Cortex of kidney (tissue), 1 donor: ENCODE data around the gene TTC39C.
"Not testable (repeated sequence)": the region's sequence is repeated elsewhere in the genome, so short reads cannot be mapped to it uniquely, and the experiment has no call there.

Experiments
- DNase-seq: peaks from one replicate; lab custom pipeline; 2025; lab: John Stamatoyannopoulos, UW

The TTC39C gene

DNA sequence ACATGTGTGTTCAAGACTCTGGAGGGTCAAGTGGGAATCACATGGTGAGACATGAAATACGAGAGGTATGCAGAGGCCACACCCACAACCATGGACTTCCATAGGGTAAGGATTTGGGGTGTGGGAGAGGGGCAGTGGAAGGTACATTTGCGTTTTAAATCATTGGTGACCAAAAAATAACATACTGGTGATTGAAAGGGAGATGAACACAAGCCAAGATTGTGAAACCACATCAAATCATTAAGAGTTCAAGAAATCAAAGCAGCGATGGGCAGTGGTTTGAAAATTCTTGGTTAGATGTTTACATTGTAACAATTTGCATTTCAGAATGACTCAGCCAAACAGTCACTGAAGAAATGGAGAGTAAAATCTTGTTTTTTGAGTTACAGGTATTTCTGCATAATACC is 122.4 kb downstream of the TTC39C start:
- no peak for DNase-seq

DNA sequence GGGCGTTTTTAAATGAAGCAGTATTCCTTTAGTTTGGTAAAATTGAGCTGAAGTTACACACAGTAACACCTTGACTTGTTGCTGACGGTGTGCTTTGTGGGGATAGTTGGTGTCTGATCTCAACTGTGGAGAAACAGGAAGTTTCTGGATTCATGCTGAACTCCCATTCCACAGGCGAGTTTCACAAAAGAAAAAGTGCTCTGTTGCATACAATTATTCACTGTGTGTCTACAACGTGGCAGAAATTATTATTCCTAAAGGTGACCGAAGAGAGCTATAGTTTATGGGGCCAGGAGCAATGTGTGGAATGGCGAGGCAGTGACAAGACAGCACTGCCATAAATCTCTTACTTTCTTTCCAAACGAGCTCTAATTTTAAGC is 123.8 kb downstream of the TTC39C start:
- DNase-seq: no peak

DNA sequence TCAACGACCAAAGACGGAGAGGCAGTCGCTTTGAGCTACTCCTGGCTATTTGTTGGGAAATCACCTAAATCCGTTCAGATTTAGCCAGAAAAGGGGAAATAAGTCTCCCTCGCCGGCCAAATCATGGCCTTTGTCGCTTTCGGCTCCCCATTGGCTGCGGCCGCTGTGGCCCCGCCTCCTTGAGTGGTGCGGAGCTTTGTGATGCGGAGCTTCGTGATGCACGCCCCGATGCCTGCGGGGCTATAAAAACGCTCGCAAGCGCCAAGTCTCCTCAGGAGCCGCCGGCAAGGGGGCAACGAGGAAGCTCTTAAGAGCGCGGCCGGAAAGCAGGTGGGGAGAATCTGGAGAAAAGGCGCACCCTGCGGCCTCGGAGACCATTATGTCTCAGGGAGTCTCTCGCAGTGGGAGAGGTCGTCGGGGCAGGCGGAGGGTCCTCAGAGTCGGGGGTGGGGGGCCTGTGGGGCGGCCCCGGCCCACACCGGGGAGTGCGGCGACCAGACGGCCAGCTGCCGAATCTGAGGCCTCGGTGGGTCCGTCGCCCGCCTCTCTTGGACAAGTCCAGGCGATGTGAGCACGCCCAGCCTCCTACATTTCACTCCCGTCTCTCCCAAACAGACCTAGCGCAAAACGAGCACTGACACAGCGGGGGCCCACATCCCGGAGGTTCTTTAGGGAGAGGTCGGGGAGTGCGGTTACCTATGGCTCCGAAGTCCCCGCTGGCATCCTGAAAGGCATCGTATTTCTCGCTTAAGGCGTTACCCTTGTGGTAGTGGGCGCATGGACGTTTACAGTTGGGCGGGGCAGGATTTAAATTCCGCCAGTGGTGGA is 124.4 kb downstream of the TTC39C start, which contains the start of gene CABYR:
CABYR (plus strand) TSS at position 274 of the 828 bp plus-strand sequence. CDS start 4,053 bp downstream, outside the sequence.
- no peak for DNase-seq

DNA sequence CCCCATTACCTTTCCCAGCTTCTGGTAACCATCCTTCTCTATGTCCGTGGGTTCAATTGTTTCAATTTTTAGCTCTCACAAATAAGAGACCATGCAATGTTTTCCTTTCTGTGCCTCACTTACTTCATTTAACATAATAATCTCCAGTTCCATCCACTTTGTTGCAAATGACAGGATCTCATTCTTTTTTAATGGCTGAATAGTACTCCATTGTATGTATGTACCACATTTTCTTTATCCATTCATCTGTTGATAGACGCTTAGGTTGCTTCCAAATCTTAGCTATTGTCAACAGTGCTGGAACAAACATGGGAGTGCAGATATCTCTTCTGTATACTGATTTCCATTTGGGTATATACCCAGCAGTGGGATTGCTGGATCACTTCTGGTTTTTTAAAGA is 126.1 kb downstream of the TTC39C start:
- no peak for DNase-seq

DNA sequence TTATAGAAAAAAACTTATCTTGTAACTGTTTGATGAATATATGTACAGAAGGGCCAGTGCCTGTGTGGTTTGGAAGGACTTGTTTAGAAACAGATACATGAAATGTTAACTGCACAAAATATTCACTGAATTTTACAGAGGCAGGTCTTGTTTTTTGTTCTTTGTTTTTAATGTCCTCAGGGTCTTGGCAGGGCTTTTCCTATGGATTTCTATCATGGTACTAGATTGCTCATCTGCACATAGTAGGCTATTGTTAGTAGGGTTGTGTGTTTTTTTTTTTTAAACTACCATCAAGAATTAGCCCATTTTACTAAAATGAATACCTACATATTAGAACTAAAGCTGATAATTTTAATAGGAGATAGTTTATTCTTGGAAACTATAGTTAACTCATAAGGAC is 127.8 kb downstream of the TTC39C start:
- no peak for DNase-seq

DNA sequence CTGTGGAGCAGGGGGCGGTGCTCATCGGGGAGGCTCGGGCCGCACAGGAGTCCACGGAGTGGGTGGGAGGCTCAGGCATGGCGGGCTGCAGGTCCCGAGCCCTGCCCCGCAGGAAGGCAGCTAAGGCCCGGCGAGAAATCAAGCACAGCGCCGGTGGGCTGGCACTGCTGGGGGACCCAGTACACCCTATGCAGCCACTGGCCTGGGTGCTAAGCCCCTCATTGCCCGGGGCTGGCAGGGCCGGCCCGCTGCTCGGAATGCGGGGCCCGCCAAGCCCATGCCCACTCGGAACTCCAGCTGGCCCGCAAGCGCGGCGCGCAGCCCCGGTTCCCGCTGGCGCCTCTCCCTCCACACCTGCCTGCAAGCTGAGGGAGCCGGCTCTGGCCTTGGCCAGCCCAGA is 135.0 kb downstream of the TTC39C start:
- DNase-seq: not testable (repeated sequence)

DNA sequence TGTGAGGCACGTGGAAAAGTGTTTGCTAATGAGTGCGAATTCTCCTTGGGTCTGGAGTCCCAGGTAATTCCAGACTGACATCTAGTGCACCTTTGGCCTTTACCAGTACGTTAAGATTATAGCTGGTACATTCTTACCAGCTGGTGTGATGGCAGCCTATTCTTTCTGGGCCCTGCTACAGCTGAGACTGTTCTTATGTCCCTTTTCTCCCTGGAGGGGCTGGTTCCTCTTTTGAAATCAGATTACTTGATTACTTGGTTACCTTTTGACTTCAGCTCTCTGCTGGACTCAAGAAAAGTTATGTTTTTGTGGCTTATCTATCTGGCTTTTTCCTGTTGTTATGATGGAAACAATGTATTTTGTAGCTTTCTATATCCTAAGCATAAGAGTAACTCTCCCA is 138.8 kb downstream of the TTC39C start:
- no peak for DNase-seq

DNA sequence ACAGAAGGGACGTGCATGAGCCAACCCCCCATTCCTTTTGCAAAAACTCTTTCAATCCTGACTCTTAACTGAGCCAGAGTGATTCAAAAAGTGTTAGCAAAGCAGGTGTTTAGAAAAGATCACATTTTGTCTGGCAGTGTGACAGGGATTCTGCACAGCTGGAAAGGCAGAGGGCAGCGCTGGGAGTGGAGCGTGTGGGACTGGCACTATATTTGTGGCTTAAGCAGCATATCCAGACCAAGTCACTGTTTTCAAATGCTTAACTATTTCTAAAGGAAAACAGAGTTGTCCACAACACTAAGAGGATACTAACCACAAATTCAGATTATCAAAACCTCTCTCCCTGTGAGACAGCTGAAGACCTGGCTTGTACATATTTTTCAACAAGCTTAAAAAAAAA is 143.3 kb downstream of the TTC39C start:
- DNase-seq: no peak

DNA sequence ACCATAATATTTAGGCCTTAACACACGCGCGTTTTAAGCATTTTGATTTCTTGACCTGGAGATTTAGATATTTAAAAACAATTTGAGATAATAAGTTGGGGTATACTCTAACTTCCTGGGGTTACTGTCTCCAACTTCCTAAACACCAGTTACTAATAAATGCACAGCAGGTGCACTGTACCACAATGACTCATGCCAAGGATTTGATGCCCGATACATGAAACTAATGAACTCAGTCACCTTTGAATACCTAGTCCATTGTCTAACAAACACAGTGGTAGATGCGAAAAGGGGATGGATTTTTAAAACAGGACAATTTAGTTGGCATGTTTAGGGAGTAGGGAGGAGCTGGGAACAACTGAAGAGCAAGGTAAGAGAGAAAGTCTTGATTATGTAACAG is 145.5 kb downstream of the TTC39C start:
- DNase-seq: no peak

DNA sequence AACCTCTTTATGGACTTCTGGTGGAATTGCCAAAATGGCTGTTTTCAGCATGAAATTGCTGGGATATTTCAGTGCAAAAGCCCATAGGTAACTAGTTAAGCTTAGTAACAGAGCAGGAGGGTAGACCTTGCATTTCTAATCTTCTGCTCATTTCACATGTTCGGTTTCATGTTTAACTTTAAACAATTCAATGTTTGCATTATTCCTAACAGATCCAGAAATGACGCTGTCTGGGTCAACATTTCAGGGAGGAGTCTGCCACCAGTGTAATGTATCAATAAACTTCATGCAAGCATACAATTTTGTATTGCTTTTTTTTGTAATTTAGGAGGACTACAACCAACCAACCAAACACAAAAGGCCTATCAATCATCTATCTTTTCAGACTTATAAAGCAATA is 146.8 kb downstream of the TTC39C start:
- no peak for DNase-seq

DNA sequence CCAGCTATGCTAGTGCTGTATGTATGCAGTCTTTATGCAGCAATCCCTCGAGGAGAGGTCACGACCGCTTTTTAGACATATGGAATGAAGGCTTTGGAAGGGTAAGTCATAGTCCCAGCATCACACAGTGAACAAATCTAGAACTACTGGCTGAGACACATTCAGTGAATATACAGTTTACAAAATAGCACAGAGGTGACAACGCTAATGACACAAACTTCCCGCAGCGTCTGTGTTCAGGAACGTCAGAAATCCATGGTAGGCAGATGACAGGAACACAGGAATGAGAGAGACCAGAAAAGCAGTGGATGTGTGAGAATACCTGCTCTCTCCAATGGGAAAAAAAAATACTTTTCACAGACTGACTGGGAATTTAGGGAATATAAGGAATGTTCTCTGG is 153.9 kb downstream of the TTC39C start:
- no peak for DNase-seq

DNA sequence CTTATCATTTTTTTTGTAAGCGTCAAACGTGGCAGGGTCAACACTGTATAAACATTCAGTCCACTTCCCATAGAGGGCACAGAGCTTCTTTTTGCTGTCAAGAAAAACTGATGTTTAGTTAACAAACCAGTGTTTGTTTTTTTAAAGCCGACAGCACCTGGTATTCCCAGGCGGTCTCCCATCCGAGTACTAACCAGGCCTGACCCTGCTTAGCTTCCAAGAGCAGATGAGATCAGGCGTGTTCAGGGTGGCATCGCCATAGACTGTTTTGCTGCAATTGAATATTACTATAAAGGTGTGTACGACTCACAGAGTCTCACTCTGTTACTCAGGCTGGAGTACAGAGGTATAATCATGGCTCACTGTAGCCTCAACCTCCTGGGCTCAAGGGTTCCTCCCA is 155.8 kb downstream of the TTC39C start:
- no peak for DNase-seq

DNA sequence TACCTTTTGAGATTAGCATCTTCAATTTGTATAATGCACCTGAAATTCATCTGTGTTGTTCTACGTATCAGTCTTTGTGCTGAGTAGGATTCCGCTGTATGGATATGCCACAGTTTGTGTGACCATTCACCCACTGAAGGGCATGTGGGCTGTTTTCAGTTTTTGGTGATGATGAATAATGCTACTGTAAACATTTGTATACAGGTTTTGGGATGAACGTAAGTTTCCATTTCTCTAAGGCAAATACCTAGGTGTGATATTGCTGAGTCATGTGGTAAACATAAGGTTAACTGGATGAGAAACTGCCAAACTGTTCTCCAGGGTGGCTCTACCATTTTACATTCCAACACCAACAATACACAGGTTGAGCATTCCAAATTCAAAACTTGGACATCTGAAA is 159.4 kb downstream of the TTC39C start:
- no peak for DNase-seq

DNA sequence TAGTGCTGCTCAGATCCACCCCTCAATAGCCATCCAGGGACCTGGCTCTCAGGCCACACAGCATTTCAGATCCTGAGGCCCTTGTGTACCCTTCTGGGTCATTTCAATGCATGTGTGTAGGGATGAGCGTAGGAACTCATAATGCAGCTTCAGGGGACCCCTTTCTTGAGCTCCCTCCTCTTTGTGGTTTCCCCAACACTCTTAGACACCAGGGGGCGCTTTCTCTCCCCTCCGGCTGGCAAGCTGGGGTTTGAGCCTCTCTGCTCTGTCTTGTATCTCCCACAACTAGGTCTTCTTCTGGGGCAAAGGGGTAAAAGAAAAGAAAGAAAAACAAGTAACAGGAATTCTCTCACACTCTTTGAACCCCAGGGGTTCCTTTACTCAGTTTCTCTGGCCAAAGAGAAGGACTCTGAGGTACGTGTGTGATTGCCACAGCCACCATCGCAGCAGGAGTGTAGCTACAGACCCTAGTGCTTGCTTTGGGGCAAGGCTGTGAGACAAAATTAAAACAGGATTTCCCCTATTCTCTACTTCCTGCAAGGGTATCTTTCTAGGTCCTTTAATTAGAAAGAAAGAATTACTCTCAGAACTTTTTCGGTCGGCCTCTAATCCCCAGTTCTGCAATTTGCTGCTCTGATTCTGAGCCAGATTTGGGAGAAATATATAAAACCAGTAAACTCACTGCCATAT is 162.3 kb downstream of the TTC39C start:
- DNase-seq: no peak

DNA sequence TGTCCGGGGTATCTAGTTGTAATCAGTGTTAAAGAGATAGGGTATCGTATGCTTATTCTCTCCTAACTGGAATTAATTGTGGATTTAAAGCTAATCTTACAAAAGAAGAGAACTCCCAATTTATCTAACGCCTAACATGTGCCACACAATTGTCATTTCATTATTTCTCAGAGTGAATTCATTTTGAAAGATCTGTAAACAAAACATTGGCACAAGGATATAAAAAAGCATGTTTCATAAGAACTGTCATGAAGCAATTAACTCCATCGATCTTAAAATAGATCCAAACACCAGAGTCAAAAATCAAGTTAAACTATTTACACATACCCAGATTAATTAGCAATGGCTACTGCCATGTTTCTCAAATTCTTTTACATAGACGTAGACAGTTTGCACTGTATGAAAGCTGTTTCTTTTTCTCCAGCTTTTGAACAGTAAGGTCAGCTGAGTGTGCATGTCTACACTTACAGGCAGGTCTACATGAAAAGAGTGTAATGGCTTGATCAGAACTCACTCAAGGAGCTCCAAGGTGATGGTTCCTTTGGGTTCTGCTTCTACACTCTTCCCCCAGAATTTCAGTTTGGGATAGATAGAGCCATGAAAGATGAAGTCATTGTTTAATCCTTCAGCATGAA is 163.1 kb downstream of the TTC39C start:
- DNase-seq: no peak

DNA sequence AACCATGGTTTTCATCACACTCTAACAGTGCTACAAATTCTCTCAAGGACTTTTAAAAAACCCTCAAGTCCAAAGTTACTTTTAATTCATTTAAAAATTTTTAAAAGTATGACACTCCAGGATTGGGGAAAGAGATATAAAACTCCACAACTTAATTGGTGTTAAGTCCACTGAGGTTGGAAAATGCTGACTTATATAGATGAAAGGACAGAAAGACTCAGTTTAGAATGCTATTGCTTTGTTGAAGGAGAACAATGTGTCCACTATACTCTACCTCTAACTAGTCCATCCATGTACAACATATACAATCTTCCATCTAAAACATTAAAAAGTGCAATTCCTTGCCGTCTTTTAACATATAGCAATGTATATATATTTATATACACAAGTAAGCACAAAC is 165.5 kb downstream of the TTC39C start:
- no peak for DNase-seq

DNA sequence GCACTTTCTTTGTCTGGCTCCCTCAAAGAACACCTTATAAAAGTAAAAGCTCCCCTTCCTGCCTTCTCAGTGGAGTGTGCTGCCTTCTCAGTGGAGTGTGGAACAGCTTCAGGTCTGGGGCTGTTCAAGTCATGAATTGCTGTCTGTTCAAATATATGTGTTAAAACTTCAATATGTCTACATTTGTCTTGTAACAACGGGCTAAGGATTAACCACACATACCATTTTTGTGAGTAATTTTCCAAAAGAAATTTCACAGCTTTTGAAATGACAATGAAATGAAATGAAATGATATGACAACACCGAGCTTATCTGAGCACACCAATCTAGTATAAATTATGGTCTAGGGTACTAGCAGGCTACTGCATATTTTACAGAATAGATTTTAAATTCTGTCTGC is 167.3 kb downstream of the TTC39C start:
- no peak for DNase-seq
